K562 (cell line): Measurements from ENCODE around the gene TSC1. TPM values are rescaled to one million over a fixed set of nuclear protein-coding genes. Genes with fewer than 3 reads are reported as not detected.

ENCODE experiments used
- ARNT ChIP-seq, 2 experiments: fragments of 450-650 bp; IDR thresholded peaks; 2 replicates each; pipeline ENCODE4 v1.6.1; 2016; ENCODE audit warnings: mild to moderate bottlenecking in 1 of 2
- ASH1L ChIP-seq: fragments of 450-650 bp; IDR thresholded peaks from 2 replicates; pipeline ENCODE4 v1.6.1; 2018; ENCODE audit warnings: borderline replicate concordance, mild to moderate bottlenecking, low read depth; ENCODE audit not compliant: partially characterized antibody
- ESRRB ChIP-seq: fragments of 250-450 bp; sonication (Bioruptor Pico); IDR thresholded peaks from 2 replicates; pipeline ENCODE4 v1.5.0; 2020; ENCODE audit warnings: mild to moderate bottlenecking, moderate library complexity, borderline replicate concordance
- KDM2B ChIP-seq: fragments of 250-450 bp; sonication (Bioruptor Pico); IDR thresholded peaks from 2 replicates; pipeline ENCODE4 v1.8.0; 2021; ENCODE audit warnings: mild to moderate bottlenecking, moderate library complexity
- MECOM ChIP-seq: fragments of 250-450 bp; sonication (Bioruptor Pico); IDR thresholded peaks from 2 replicates; pipeline ENCODE4 v1.8.0; 2022; ENCODE audit warnings: inconsistent platforms
- MXI1 ChIP-seq: IDR thresholded peaks from 2 replicates; pipeline ENCODE4 v1.6.1; 2011; ENCODE audit warnings: low read depth, mild to moderate bottlenecking, improper control_type of control experiment, low read length
- TAL1 ChIP-seq: fragments of 450-650 bp; IDR thresholded peaks from 2 replicates; pipeline ENCODE4 v1.6.1; 2016; ENCODE audit warnings: mild to moderate bottlenecking
- TFAP4 ChIP-seq: sonication (generic); formaldehyde crosslinking; IDR thresholded peaks from 2 replicates; pipeline ENCODE4 v1.8.0; 2022; ENCODE audit warnings: missing genetic modification reagents, mild to moderate bottlenecking, moderate library complexity, borderline replicate concordance
- YY1 ChIP-seq, 3 experiments: IDR thresholded peaks; 2 replicates each; pipeline ENCODE4 v1.6.1; 2011; ENCODE audit warnings: low read length in 2 of 3, mild to moderate bottlenecking in 2 of 3, moderate library complexity in 2 of 3, borderline replicate concordance in 1 of 3, control low read depth in 1 of 3, low read depth in 1 of 3; ENCODE audit not compliant: insufficient read depth in 3 of 3, insufficient replicate concordance in 2 of 3, control insufficient read depth in 1 of 3, insufficient read length in 1 of 3; ENCODE audit errors: extremely low read depth in 1 of 3
- ZBTB40 ChIP-seq, 2 experiments: fragments of 450-650 bp in 1 of 2; sonication (generic) in 1 of 2; formaldehyde crosslinking in 1 of 2; IDR thresholded peaks; 2 replicates each; pipeline versions ENCODE4 v1.7.1 to v1.9.0; 2016 to 2022; ENCODE audit warnings: inconsistent platforms in 1 of 2, mild to moderate bottlenecking in 1 of 2, missing genetic modification reagents in 1 of 2
- ZNF384 ChIP-seq: IDR thresholded peaks from 2 replicates; pipeline ENCODE4 v1.6.1; 2012; ENCODE audit warnings: low read depth, low read length, improper control_type of control experiment
- ZNF445 ChIP-seq: fragments of 250-450 bp; sonication (Bioruptor Pico); IDR thresholded peaks from 2 replicates; pipeline ENCODE4 v1.4.0; 2020; ENCODE audit warnings: low read depth, mild to moderate bottlenecking, moderate library complexity
- polyA plus RNA-seq, 8 experiments: library from polyadenylated mRNA; depleted of rRNA in 4 of 8; stranded (reverse) in 5 of 8; unstranded in 3 of 8; fragments of >200 nt; fragmentation: Nextera tagmentation in 2 of 8; fragmentation: Illumina TruSeq in 1 of 8; extraction: Ambion mirVana in 2 of 8; extraction: Trizol in 1 of 8; gene quantifications; 2 replicates each; pipeline versions ENCODE4 v1.2.1 to v1.2.3, GENCODE V29; 2011 to 2014; ENCODE audit warnings: inconsistent platforms in 1 of 8, missing spikeins in 1 of 8
- total RNA-seq, 7 experiments: library from RNA; depleted of rRNA in 6 of 7; stranded (reverse); fragments of >200 nt in 6 of 7; fragmentation: Illumina TruSeq in 2 of 7; extraction: Trizol in 2 of 7; gene quantifications; 2 replicates each; pipeline versions ENCODE4 v1.2.1 to v1.2.3, GENCODE V29; 2011 to 2021; ENCODE audit warnings: low replicate concordance in 1 of 7

TSC1 gene
- total and polyA plus RNA-seq, 9 of the 15 experiments (the other 6 are each of a cell fraction or from before 2014, with no cell fraction given) = 6.9 to 37.6 (median 18.6) TPM

- peak in 2 of 3 experiments; percentile 44 to 78 for TF ChIP-seq YY1 (IDR thresholded peaks at IDR 0.05; ENCODE audit: borderline replicate concordance in 1 of 3, control insufficient read depth in 1 of 3, extremely low read depth in 1 of 3, insufficient read depth in 3 of 3, insufficient read length in 1 of 3, insufficient replicate concordance in 2 of 3, low read depth in 1 of 3, low read length in 2 of 3)
- TF ChIP-seq ARNT (IDR thresholded peaks at IDR 0.05) = 0 out of 4 replicates have a peak, but pooled peaks of 1 of the 2 experiments have one; percentile 36
- no peak for TF ChIP-seq ZNF445 (CRISPR knock-in tag)
- no peak for TF ChIP-seq KDM2B (CRISPR knock-in tag)
- TF ChIP-seq ZNF384 = no peak
- no peak for TF ChIP-seq ASH1L
- TF ChIP-seq TAL1 = peak; percentile 92
- TF ChIP-seq TFAP4 = peak; percentile 92
- no peak for TF ChIP-seq MXI1
- TF ChIP-seq MECOM (CRISPR knock-in tag) = 0 out of 2 replicates have a peak, but pooled peaks have one; percentile 41
- TF ChIP-seq ZBTB40 (IDR thresholded peaks at IDR 0.05) = 0 out of 2 replicates have a peak, but pooled peaks have one; percentile 19
- TF ChIP-seq ZBTB40 (CRISPR knock-in tag; IDR thresholded peaks at IDR 0.05) = no peak
- no peak for TF ChIP-seq ESRRB
Measured at GRCh38 chr9:132984202-132985070, 40.0 kb upstream of the TSC1 start (continued).
